Measurements from ENCODE around the gene CETN1. TPM values are rescaled to one million over a fixed set of nuclear protein-coding genes. Genes with fewer than 3 reads are reported as not detected.

CETN1 gene
- total RNA-seq: not detected
- polyA plus RNA-seq: not detected

DNA sequence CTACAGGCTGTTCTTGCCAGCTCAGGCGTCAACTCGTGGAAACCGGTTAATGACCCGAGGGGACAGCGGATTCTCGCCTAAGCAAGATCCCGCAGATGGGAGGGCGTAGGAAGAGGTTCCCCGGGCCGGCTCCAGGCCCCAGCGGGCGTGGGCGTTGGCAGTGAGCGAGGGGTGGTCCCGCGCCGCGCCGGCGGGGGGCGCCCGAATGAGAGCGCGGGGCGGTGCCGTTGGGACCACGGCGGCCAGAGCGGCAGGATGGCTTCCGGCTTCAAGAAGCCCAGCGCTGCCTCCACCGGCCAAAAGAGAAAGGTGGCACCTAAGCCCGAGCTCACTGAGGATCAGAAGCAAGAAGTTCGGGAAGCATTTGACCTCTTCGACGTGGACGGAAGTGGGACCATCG, at the start of gene CETN1:
CETN1 (plus strand) TSS at position 227 of the 400 bp plus-strand sequence; CDS start at position 256, 29 bp downstream.
- Mint-ChIP-seq H3K27ac (no peak within 1 kb of the TSS), H3K36me3 (no peaks in the 10 kb centered on the region), H3K9me3 (no peaks in the 10 kb centered on the region), H3K4me3 (no peak within 1 kb of the TSS), H3K4me1 (no peaks in the 10 kb centered on the region), H3K27me3 (no peaks in the 10 kb centered on the region)
- Histone ChIP-seq H3K27me3 (ENCODE audit: control insufficient read depth, insufficient read depth, low read length) (no peaks in the 10 kb centered on the region), H3K4me1 (ENCODE audit: control insufficient read depth, insufficient read depth, low read length, poor library complexity, severe bottlenecking) (no peaks in the 10 kb centered on the region), H3K27ac (ENCODE audit: insufficient read depth, low read length, poor library complexity, severe bottlenecking) (no peak within 1 kb of the TSS), H3K9me3 (ENCODE audit: control insufficient read depth in 2 of 2, low read length in 2 of 2) (no peaks in the 10 kb centered on the region), H3K4me3 (ENCODE audit: low read depth, low read length) (no peak within 1 kb of the TSS), H3K36me3 (ENCODE audit: control insufficient read depth, insufficient read depth, low read length) (no peaks in the 10 kb centered on the region)
- DNase-seq (no peak), ATAC-seq (ENCODE audit: low read depth in 2 of 2) (no peak)

DNA sequence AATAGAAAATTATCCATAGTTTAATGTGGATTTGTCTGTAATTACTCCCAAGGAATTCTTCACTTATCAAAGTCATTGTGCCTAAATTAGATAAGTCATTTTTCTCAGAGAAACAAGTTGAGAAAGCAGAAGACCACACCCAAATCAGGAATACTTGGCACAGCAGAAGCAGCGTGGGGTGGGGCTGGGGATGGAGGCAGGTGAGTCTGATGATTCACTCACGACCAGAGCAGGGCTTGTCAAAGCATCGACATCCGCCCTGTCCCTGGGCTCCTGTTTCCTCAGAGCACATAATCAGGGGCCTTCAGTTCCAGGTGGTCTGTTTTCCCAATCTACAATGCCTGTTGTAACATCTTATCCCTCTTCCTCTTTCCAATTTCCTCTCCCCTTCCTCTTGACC, 48.2 kb upstream of the CETN1 start:
- Histone ChIP-seq H3K4me3 (ENCODE audit: low read depth, low read length) (no peak overlapping the region), H3K36me3 (ENCODE audit: control insufficient read depth, insufficient read depth, low read length) (no peaks in the 10 kb centered on the region), H3K27me3 (ENCODE audit: control insufficient read depth, insufficient read depth, low read length) (no peaks in the 10 kb centered on the region), H3K4me1 (ENCODE audit: control insufficient read depth, insufficient read depth, low read length, poor library complexity, severe bottlenecking) (no peaks in the 10 kb centered on the region), H3K9me3 (ENCODE audit: control insufficient read depth in 2 of 2, low read length in 2 of 2) (no peaks in the 10 kb centered on the region), H3K27ac (ENCODE audit: insufficient read depth, low read length, poor library complexity, severe bottlenecking) (no peak overlapping the region)
- DNase-seq (no peak), ATAC-seq (ENCODE audit: low read depth in 2 of 2) (no peak)
- no peaks in the 10 kb centered on the region for H3K4me1 Mint-ChIP-seq
- H3K36me3 Mint-ChIP-seq: no peaks in the 10 kb centered on the region
- peaks cover 0 to 3% (median 0%) of the 10 kb centered on the region in 7 donors for H3K9me3 Mint-ChIP-seq
- no peak overlapping the region for H3K4me3 Mint-ChIP-seq
- H3K27me3 Mint-ChIP-seq: no peaks in the 10 kb centered on the region
- no peak overlapping the region for H3K27ac Mint-ChIP-seq

DNA sequence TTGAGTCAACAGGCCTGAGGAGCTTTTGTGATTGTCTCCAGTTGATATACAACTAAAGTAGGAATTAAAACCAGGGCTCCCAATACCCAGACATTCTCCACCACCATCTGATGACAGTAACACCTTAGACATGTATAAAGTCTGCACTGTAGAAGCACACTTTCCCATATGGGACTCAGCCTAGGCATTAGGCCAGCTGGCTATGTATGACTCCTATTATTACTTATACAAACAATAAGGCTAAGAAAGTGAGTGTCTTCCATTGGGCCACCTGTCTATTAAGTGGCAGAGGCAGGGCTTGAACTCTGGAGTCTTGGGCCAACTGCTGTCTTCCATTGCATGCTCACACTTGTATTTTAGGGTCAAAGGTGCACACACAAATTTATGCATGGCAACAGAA, 47.5 kb upstream of the CETN1 start:
- Mint-ChIP-seq H3K27ac (no peak overlapping the region), H3K9me3 (peaks cover 0 to 3% (median 0%) of the 10 kb centered on the region in 7 donors), H3K27me3 (no peaks in the 10 kb centered on the region), H3K4me3 (no peak overlapping the region), H3K4me1 (no peaks in the 10 kb centered on the region), H3K36me3 (no peaks in the 10 kb centered on the region)
- H3K27ac ChIP-seq (ENCODE audit: insufficient read depth, low read length, poor library complexity, severe bottlenecking): no peak overlapping the region
- ATAC-seq (ENCODE audit: low read depth in 2 of 2): no peak
- no peaks in the 10 kb centered on the region for H3K36me3 ChIP-seq (ENCODE audit: control insufficient read depth, insufficient read depth, low read length)
- H3K27me3 ChIP-seq (ENCODE audit: control insufficient read depth, insufficient read depth, low read length): no peaks in the 10 kb centered on the region
- H3K9me3 ChIP-seq (ENCODE audit: control insufficient read depth in 2 of 2, low read length in 2 of 2): no peaks in the 10 kb centered on the region
- no peak overlapping the region for H3K4me3 ChIP-seq (ENCODE audit: low read depth, low read length)
- H3K4me1 ChIP-seq (ENCODE audit: control insufficient read depth, insufficient read depth, low read length, poor library complexity, severe bottlenecking): no peaks in the 10 kb centered on the region
- DNase-seq: no peak

DNA sequence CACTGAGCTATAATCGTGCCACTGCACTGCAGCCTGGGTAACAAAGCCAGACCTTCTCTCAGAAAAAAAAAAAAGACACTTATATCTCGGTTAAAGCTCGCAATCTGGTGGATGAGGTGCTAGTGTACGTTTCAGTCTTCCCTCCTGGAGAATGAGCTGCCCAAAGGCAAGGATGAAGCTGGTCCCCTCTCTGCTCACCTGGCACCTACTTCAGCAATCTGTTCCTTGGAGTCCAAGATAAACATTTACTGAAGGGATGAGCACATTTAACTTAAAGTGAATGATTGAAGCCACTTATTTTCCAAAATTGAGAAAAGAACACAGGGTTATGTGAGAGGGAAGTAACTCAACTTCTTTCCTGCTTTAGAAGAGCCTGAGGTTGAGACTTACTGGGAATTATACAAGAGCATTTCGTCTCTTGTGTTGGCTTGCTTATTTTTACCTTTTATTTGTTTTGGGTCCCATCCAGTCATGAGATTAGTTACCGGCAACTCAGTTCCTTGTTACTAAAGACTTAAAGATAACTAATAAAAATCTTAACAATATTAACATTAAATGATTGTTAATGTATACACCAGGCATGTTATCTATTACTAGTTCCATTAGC, 46.1 kb upstream of the CETN1 start:
- ATAC-seq (ENCODE audit: low read depth in 2 of 2) (no peak), DNase-seq (no peak)
- Mint-ChIP-seq H3K27ac (no peak overlapping the region), H3K4me1 (no peaks in the 10 kb centered on the region), H3K27me3 (no peaks in the 10 kb centered on the region), H3K4me3 (no peak overlapping the region), H3K36me3 (no peaks in the 10 kb centered on the region), H3K9me3 (peaks cover 0 to 3% (median 0%) of the 10 kb centered on the region in 7 donors)
- no peaks in the 10 kb centered on the region for H3K27me3 ChIP-seq (ENCODE audit: control insufficient read depth, insufficient read depth, low read length)
- no peaks in the 10 kb centered on the region for H3K9me3 ChIP-seq (ENCODE audit: control insufficient read depth in 2 of 2, low read length in 2 of 2)
- no peak overlapping the region for H3K27ac ChIP-seq (ENCODE audit: insufficient read depth, low read length, poor library complexity, severe bottlenecking)
- no peak overlapping the region for H3K4me3 ChIP-seq (ENCODE audit: low read depth, low read length)
- H3K36me3 ChIP-seq (ENCODE audit: control insufficient read depth, insufficient read depth, low read length): no peaks in the 10 kb centered on the region
- H3K4me1 ChIP-seq (ENCODE audit: control insufficient read depth, insufficient read depth, low read length, poor library complexity, severe bottlenecking): no peaks in the 10 kb centered on the region

DNA sequence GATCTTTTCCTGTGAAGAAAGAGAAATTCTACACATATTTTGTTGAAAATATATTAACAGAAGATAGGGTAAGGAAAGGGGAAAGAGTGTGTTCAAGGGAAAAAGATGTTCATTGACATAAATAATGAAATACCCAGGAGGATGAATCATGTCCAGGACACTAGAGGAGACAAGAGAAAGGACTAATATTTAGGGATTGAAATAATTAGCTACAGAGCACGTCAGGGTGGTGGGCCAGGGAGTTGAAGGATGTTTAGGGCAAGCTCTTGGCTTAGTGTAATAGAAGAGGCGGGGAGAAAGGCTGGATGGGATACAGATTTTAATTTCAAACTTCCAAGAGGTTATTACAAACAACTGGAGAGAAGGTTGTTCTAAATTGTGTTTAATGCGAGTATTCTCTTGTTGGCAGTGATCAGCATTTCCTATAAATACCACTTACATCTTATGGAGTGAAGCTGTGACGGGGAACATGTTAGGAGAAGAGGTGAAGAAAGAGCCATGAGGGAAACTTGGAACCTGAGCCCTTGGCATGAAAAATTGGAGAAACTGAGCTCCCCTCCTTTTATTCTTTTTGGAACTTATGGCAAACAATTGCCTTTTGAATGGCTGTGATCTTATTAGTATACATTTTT, 36.6 kb upstream of the CETN1 start:
- ATAC-seq (ENCODE audit: low read depth in 2 of 2): no peak
- H3K27ac ChIP-seq (ENCODE audit: insufficient read depth, low read length, poor library complexity, severe bottlenecking): no peak overlapping the region
- no peak overlapping the region for H3K27ac Mint-ChIP-seq
- DNase-seq: no peak
- H3K9me3 ChIP-seq (ENCODE audit: control insufficient read depth in 2 of 2, low read length in 2 of 2): no peaks in the 10 kb centered on the region
- peaks cover 0 to 3% (median 0%) of the 10 kb centered on the region in 7 donors for H3K9me3 Mint-ChIP-seq
- no peak overlapping the region for H3K4me3 Mint-ChIP-seq
- H3K36me3 ChIP-seq (ENCODE audit: control insufficient read depth, insufficient read depth, low read length): no peaks in the 10 kb centered on the region
- H3K4me1 ChIP-seq (ENCODE audit: control insufficient read depth, insufficient read depth, low read length, poor library complexity, severe bottlenecking): no peaks in the 10 kb centered on the region
- H3K4me3 ChIP-seq (ENCODE audit: low read depth, low read length): no peak overlapping the region
- H3K27me3 ChIP-seq (ENCODE audit: control insufficient read depth, insufficient read depth, low read length): no peaks in the 10 kb centered on the region
- no peaks in the 10 kb centered on the region for H3K36me3 Mint-ChIP-seq
- no peaks in the 10 kb centered on the region for H3K27me3 Mint-ChIP-seq
- H3K4me1 Mint-ChIP-seq: no peaks in the 10 kb centered on the region

DNA sequence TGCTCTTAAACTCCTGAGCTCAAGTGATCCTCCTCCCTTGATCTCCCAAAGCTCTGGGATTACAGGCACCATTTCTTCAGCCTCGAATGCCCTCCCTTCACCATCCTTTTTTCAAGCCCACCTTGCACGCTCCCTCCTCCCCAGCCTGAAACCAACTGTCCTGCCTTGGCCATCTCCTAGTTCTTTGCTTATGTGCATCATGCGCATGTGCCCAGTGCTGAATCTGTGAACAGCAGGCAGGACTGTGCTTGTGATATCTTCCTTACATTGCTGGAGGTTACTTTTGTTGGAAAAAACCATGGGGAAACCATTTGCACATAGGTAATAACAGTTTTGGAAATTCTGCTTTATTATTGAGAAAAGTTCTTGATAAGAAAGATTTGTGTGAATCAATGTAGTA, 30.2 kb upstream of the CETN1 start:
- H3K4me1 ChIP-seq (ENCODE audit: control insufficient read depth, insufficient read depth, low read length, poor library complexity, severe bottlenecking): no peaks in the 10 kb centered on the region
- H3K9me3 Mint-ChIP-seq: peaks cover 0 to 3% (median 0%) of the 10 kb centered on the region in 7 donors

DNA sequence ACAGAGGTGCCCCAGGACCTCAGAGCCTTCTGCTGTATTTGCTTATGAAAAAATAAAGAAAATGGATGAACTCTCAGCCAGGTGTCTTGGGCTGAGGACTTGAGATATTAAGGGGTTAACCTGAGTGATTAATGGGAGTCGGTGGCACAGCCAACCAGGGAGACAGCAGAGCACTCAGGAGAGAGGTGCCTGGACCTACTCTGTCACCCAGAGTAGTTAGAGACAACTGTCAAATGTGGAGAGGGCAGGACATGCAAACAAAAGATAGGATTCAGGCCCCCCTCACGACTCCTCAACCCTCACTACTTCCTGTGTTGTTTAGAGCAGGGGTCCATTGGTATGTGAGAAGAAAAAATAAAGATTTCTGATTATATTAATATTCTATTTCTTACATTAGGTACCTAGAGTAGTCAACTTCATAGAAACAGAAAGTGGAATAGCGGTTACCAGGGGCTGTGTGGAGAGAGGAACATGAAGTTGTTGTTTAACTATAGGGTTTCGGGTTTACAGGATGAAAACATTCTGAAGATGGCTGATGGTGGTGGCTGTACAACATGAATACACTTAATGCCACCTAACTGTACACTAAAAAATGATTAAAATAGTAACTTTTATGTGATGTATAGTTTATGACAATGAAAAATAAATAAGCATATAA, 28.6 kb upstream of the CETN1 start:
- no peaks in the 10 kb centered on the region for H3K27me3 ChIP-seq (ENCODE audit: control insufficient read depth, insufficient read depth, low read length)
- Mint-ChIP-seq H3K27ac (no peak overlapping the region), H3K9me3 (no peaks in the 10 kb centered on the region), H3K4me1 (no peaks in the 10 kb centered on the region), H3K4me3 (no peak overlapping the region), H3K36me3 (no peaks in the 10 kb centered on the region), H3K27me3 (no peaks in the 10 kb centered on the region)
- ATAC-seq (ENCODE audit: low read depth in 2 of 2) (no peak), DNase-seq (no peak)
- no peaks in the 10 kb centered on the region for H3K36me3 ChIP-seq (ENCODE audit: control insufficient read depth, insufficient read depth, low read length)
- no peak overlapping the region for H3K27ac ChIP-seq (ENCODE audit: insufficient read depth, low read length, poor library complexity, severe bottlenecking)
- H3K4me1 ChIP-seq (ENCODE audit: control insufficient read depth, insufficient read depth, low read length, poor library complexity, severe bottlenecking): no peaks in the 10 kb centered on the region
- no peak overlapping the region for H3K4me3 ChIP-seq (ENCODE audit: low read depth, low read length)
- no peaks in the 10 kb centered on the region for H3K9me3 ChIP-seq (ENCODE audit: control insufficient read depth in 2 of 2, low read length in 2 of 2)

More for the DNA sequence above, 30.2 kb upstream of the CETN1 start:
- Histone ChIP-seq H3K36me3 (ENCODE audit: control insufficient read depth, insufficient read depth, low read length) (no peaks in the 10 kb centered on the region), H3K27me3 (ENCODE audit: control insufficient read depth, insufficient read depth, low read length) (no peaks in the 10 kb centered on the region), H3K4me3 (ENCODE audit: low read depth, low read length) (no peak overlapping the region), H3K9me3 (ENCODE audit: control insufficient read depth in 2 of 2, low read length in 2 of 2) (no peaks in the 10 kb centered on the region), H3K27ac (ENCODE audit: insufficient read depth, low read length, poor library complexity, severe bottlenecking) (no peak overlapping the region)
- no peaks in the 10 kb centered on the region for H3K4me1 Mint-ChIP-seq
- no peak overlapping the region for H3K4me3 Mint-ChIP-seq
- ATAC-seq (ENCODE audit: low read depth in 2 of 2): no peak
- H3K27me3 Mint-ChIP-seq: no peaks in the 10 kb centered on the region
- no peak for DNase-seq
- no peak overlapping the region for H3K27ac Mint-ChIP-seq
- no peaks in the 10 kb centered on the region for H3K36me3 Mint-ChIP-seq

Data from CD4-positive, CD25-positive, alpha-beta regulatory T cell (primary cell).